ENCODE results near the gene CDK18.

The CDK18 gene

DNA sequence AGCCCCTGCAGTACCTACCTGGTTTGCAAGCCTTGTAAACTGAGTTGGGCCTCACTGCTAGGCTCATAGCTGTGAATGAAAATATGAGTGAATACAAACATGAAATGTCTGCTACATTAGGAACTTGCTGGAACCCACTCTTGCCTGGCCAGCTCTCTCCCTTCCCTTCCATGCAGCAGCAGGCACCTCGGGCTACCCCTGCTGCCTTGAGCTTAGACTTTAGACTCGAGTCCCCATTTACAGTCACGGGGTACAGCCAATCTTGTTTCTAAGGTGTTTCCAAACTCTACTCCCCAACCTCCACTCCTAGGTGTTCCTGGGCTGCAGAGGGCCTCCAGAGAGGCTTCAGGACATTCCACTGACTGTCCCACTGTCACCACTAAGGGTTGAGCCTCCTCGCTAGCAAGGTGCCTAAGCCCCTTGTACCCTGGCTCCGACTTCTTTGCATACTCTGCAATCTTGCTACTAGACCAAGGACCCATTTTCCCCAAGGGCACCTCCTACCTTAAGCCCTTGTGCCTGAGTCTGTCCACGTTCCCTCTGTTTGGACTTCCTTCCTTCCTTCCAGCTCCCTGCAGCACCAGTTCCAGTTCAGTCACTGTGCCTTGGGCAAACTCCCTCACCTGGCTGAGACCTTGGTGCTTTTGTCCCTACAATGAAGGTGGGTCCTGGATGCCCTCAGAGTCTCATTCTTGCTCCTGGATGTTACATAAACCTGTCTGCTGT lies 36.9 kb downstream of the CDK18 start:
- Histone ChIP-seq H3K9me3 (replicated peaks in 1 of 11) (peaks cover 0 to 8% (median 0%) of the 10 kb centered on the region in 11 experiments; a peak in 3 of 22 replicates), H3K9ac (no peak overlapping the region), H3K27ac (no peak overlapping the region), H4K20me1 (no peaks in the 10 kb centered on the region), H3K4me1 (peaks cover 12 to 47% (median 31%) of the 10 kb centered on the region in 10 experiments), H3K4me3 (no peak overlapping the region), H3K36me3 (no peaks in the 10 kb centered on the region), H3K4me2 (no peak overlapping the region), H3K27me3 (peaks cover 6 to 34% (median 19%) of the 10 kb centered on the region in 11 experiments; a peak in 19 of 22 replicates)
- no peak for TF ChIP-seq Cebpa-rat (IDR thresholded peaks at IDR 0.05)

DNA sequence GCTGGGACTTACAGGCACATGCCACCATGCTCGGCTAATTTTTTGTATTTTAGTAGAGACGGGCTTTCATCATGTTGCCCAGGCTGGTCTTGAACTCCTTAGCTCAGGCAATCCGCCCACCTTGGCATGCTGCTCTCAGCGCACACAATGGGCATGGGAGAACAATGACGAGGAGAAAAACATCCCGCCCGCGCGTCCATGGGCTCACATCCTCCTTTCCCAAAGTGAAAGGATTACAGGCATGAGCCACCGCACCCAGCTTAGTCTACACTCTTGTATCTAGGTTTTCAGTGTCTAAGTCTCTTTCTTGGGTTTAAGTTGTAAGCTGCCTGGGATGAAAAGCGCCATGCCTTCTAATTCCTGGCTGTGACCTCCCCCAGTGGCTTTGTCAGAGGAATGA lies 37.9 kb downstream of the CDK18 start:
- Histone ChIP-seq H3K36me3 (no peaks in the 10 kb centered on the region), H3K27ac (no peak overlapping the region), H3K4me3 (no peak overlapping the region), H3K9me3 (replicated peaks in 1 of 11) (peaks cover 0 to 8% (median 0%) of the 10 kb centered on the region in 11 experiments; a peak in 3 of 22 replicates), H3K27me3 (peaks cover 6 to 34% (median 19%) of the 10 kb centered on the region in 11 experiments; a peak in 19 of 22 replicates), H3K9ac (no peak overlapping the region), H4K20me1 (no peaks in the 10 kb centered on the region), H3K4me2 (no peak overlapping the region), H3K4me1 (peaks cover 4 to 37% (median 23%) of the 10 kb centered on the region in 10 experiments; a peak in 15 of 20 replicates)
- TF ChIP-seq Cebpa-rat (IDR thresholded peaks at IDR 0.05) = no peak

- no peaks in the 10 kb centered on the region for H4K20me1 ChIP-seq
- H3K9me3 ChIP-seq (replicated peaks in 1 of 11) = peaks cover 0 to 8% (median 0%) of the 10 kb centered on the region in 11 experiments; a peak in 3 of 22 replicates
- H3K27me3 ChIP-seq = peaks cover 6 to 34% (median 19%) of the 10 kb centered on the region in 11 experiments; a peak in 19 of 22 replicates
- peaks cover 4 to 34% (median 22%) of the 10 kb centered on the region in 10 experiments; a peak in 15 of 20 replicates for H3K4me1 ChIP-seq
- peak overlapping the region; percentile 17 to 74 (median 58); a peak in 21 of 22 replicates for H3K4me2 ChIP-seq
- peak overlapping the region in 4 of 11 experiments; percentile 9 to 62 (median 42); a peak in 6 of 22 replicates for H3K27ac ChIP-seq
- no peaks in the 10 kb centered on the region for H3K36me3 ChIP-seq
- H3K9ac ChIP-seq = peak overlapping the region in 2 of 11 experiments; percentile 46 to 53; a peak in 4 of 22 replicates
- H3K4me3 ChIP-seq = peak overlapping the region in 2 of 10 experiments; percentile 40 to 45; a peak in 4 of 20 replicates
- no peak for TF ChIP-seq Cebpa-rat (IDR thresholded peaks at IDR 0.05)
Observed at GRCh38 chr1:205543351-205544301, 39.2 kb downstream of the CDK18 start.

DNA sequence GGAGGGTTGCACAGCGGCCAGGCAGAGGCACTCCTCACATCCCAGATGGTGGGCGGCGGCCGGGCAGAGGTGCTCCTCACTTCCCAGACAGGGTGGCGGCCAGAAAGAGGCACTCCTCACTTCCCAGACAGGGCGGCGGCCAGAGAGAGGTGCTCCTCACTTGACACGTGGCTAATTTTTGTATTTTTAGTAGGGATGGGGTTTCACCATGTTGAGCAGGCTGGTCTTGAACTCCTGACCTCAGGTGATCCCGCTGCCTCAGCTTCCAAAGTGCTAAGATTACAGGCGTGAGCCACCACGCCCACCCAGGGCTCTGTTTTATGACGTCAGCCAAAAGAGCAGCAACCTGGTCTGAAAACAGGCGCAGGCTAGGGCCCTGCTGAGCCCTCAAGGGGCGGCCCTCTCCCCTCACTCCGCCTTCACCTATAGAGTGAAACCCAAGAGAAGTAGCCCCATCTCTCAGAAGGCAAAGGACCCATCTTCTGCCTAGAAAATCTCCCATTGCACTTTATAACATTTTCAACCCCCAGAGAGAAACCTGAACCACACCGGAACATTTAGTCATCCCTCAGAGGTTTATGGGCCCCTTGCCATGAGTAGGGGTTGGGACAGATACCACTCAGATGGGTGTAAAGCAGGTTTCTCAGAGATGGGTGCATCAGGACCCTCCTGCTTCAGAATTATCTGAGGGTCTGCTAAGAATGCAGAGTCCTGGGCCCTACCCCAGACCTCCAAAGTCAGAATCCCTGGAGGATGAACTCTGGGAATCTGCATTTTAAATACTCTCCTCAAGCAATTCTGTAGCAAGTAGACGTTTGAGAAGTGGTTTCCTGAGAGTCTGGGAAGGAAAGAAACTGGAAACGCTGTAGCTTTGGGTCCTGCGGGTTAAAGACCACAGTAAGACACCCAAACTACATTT lies 40.8 kb downstream of the CDK18 start:
- Histone ChIP-seq H3K4me2 (peak overlapping the region in 6 of 11 experiments; percentile 0 to 40 (median 16); a peak in 5 of 22 replicates), H3K27me3 (peaks cover 6 to 34% (median 19%) of the 10 kb centered on the region in 11 experiments; a peak in 19 of 22 replicates), H3K4me3 (no peak overlapping the region), H3K36me3 (no peaks in the 10 kb centered on the region), H4K20me1 (no peaks in the 10 kb centered on the region), H3K27ac (no peak overlapping the region), H3K9ac (no peak overlapping the region), H3K4me1 (peaks cover 4 to 26% (median 14%) of the 10 kb centered on the region in 10 experiments; a peak in 15 of 20 replicates), H3K9me3 (replicated peaks in 1 of 11) (peaks cover 0 to 8% (median 0%) of the 10 kb centered on the region in 11 experiments; a peak in 3 of 22 replicates)
- no peak for TF ChIP-seq Cebpa-rat (IDR thresholded peaks at IDR 0.05)

GRCh38 chr1:205545991-205546390 lies 41.5 kb downstream of the CDK18 start:
- H3K27ac ChIP-seq = no peak overlapping the region

GRCh38 chr1:205546541-205546940 lies 42.1 kb downstream of the CDK18 start:
- no peak overlapping the region for H3K9ac ChIP-seq
- H3K4me2 ChIP-seq = no peak overlapping the region
- H3K4me3 ChIP-seq = no peak overlapping the region
- H3K9me3 ChIP-seq (replicated peaks in 1 of 11) = peaks cover 0 to 2% (median 0%) of the 10 kb centered on the region in 11 experiments; a peak in 3 of 22 replicates
- TF ChIP-seq Cebpa-rat (IDR thresholded peaks at IDR 0.05) = no peak
- peaks cover 6 to 29% (median 19%) of the 10 kb centered on the region in 11 experiments; a peak in 19 of 22 replicates for H3K27me3 ChIP-seq
- H4K20me1 ChIP-seq = no peaks in the 10 kb centered on the region
- H3K4me1 ChIP-seq = peaks cover 4 to 26% (median 14%) of the 10 kb centered on the region in 10 experiments; a peak in 15 of 20 replicates
- no peak overlapping the region for H3K27ac ChIP-seq
- no peaks in the 10 kb centered on the region for H3K36me3 ChIP-seq

More at GRCh38 chr1:205545991-205546390, 41.5 kb downstream of the CDK18 start:
- TF ChIP-seq Cebpa-rat (IDR thresholded peaks at IDR 0.05) = no peak
- no peak overlapping the region for H3K9ac ChIP-seq
- H3K36me3 ChIP-seq = no peaks in the 10 kb centered on the region
- peaks cover 6 to 34% (median 19%) of the 10 kb centered on the region in 11 experiments; a peak in 19 of 22 replicates for H3K27me3 ChIP-seq
- H3K4me2 ChIP-seq = peak overlapping the region in 2 of 11 experiments; percentile 0 to 40; a peak in 2 of 22 replicates
- H3K4me3 ChIP-seq = no peak overlapping the region
- no peaks in the 10 kb centered on the region for H4K20me1 ChIP-seq
- peaks cover 0 to 8% (median 0%) of the 10 kb centered on the region in 11 experiments; a peak in 3 of 22 replicates for H3K9me3 ChIP-seq (replicated peaks in 1 of 11)
- peaks cover 4 to 26% (median 14%) of the 10 kb centered on the region in 10 experiments; a peak in 15 of 20 replicates for H3K4me1 ChIP-seq

- H3K9me3 ChIP-seq (replicated peaks in 1 of 11) = no peaks in the 10 kb centered on the region
- TF ChIP-seq Cebpa-rat (IDR thresholded peaks at IDR 0.05) = no peak
- H3K27ac ChIP-seq = no peak overlapping the region
- no peak overlapping the region for H3K4me3 ChIP-seq
- peaks cover 1 to 23% (median 11%) of the 10 kb centered on the region in 10 experiments; a peak in 15 of 20 replicates for H3K4me1 ChIP-seq
- no peak overlapping the region for H3K4me2 ChIP-seq
- H3K27me3 ChIP-seq = peaks cover 6 to 15% (median 11%) of the 10 kb centered on the region in 11 experiments; a peak in 19 of 22 replicates
- H4K20me1 ChIP-seq = no peaks in the 10 kb centered on the region
- no peak overlapping the region for H3K9ac ChIP-seq
- H3K36me3 ChIP-seq = no peaks in the 10 kb centered on the region
Observed at GRCh38 chr1:205547936-205548827, 43.7 kb downstream of the CDK18 start.
